Diencephalon (tissue), 1 donor: ENCODE measurements around the gene TMEM131L. TPM values are rescaled to one million over a fixed set of nuclear protein-coding genes. Genes with fewer than 3 reads are reported as not detected.

Experiments used
- total RNA-seq: library from RNA; depleted of rRNA; stranded (reverse); fragments of >200 nt; gene quantifications from one replicate; pipeline ENCODE4 v1.2.3, GENCODE V29; 2014

TMEM131L gene, protein sequence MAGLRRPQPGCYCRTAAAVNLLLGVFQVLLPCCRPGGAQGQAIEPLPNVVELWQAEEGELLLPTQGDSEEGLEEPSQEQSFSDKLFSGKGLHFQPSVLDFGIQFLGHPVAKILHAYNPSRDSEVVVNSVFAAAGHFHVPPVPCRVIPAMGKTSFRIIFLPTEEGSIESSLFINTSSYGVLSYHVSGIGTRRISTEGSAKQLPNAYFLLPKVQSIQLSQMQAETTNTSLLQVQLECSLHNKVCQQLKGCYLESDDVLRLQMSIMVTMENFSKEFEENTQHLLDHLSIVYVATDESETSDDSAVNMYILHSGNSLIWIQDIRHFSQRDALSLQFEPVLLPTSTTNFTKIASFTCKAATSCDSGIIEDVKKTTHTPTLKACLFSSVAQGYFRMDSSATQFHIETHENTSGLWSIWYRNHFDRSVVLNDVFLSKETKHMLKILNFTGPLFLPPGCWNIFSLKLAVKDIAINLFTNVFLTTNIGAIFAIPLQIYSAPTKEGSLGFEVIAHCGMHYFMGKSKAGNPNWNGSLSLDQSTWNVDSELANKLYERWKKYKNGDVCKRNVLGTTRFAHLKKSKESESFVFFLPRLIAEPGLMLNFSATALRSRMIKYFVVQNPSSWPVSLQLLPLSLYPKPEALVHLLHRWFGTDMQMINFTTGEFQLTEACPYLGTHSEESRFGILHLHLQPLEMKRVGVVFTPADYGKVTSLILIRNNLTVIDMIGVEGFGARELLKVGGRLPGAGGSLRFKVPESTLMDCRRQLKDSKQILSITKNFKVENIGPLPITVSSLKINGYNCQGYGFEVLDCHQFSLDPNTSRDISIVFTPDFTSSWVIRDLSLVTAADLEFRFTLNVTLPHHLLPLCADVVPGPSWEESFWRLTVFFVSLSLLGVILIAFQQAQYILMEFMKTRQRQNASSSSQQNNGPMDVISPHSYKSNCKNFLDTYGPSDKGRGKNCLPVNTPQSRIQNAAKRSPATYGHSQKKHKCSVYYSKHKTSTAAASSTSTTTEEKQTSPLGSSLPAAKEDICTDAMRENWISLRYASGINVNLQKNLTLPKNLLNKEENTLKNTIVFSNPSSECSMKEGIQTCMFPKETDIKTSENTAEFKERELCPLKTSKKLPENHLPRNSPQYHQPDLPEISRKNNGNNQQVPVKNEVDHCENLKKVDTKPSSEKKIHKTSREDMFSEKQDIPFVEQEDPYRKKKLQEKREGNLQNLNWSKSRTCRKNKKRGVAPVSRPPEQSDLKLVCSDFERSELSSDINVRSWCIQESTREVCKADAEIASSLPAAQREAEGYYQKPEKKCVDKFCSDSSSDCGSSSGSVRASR (N-terminal part only)
- total RNA-seq, result 27.0 TPM

DNA sequence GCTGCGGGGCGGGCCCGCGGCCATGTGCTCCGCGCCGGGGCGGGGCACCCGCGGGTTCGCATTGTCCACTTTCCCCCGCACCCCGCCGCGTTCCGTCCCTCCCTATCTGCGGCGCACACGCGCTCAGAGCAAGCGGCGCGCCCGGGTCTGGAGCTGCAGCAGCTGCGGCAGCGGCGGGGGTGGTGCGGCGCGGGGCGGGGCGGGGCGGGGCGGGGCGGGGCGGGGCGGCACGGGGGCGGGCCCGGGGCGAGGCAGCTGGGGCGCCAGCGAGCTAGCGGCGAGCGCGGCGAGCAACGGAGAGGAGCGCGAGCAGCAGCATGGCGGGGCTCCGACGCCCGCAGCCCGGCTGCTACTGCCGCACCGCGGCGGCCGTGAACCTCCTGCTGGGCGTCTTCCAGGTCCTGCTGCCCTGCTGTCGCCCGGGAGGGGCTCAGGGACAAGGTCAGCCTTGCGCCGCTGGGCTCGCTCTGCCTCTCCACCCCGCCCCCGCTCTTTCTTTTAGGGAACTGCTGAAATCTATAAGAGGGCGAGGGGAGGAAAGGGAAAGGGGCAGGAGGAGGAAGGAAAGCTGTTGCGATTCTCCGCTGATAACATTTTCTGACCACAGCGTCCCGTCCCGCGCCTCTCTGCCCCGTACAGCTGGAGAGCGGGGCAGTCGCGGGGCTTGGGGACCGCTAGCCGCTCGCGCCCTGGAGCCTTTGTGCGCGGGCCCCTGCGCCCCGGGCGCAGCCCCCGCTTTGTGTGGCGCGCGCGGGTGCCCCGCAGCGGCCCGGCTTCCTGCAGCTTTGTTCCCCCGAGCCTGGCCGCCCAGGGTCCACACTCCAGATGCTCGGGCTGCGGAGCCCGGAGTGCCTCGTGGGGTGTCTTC is at the start of gene TMEM131L:
Gene TMEM131L (plus strand): TSS at position 280 of the 868 bp plus-strand sequence. CDS start 38 bp downstream, at position 318.

DNA sequence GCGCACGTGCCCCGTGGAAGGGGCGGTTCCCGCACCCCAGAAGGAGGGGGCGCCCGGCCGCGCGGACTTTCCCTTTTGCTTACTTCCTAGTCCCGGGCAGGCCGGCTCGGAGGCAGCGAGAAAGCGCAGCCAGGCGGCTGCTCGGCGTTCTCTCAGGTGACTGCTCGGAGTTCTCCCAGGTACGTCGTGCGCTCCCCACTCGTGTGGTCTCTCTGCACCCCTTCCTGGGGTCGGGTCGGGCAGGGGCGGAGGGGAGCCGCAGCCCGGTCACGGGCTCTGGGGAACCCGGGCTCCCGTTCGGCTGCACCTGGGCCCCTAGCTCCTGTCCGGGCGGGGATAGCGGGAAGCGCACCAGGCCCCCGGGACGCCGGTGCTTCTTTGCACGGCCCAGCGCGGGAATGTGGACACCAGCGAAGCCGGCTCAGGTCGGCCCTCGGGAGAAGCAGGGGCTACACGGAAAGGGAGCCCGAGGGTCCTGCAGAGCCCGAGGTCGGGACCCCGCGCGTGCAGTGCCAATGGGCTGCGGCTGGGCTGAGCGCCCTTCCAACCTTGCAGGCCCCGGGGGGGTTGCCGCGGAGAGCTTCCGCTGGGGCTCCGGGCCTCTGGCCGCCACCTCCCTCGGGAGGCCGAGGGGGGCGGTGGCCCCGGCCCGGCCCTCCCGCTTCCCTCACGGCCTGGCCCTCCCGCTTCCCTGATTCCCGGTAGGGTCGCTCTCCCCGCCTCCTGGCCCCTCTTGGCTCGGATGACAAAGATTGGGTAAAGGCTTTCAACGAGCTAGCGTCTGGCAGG is 218.2 kb downstream of the TMEM131L start, which contains the start of gene TLR2:
Gene TLR2 (plus strand): TSS at position 99 of the 789 bp plus-strand sequence. CDS start 18,628 bp downstream, outside the sequence.

Other genes starting within 250 kb of the TMEM131L start
- gene MND1, start 121.7 kb upstream of the TMEM131L start, total RNA-seq, result 9.5 TPM
- gene TLR2, start 217.9 kb downstream of the TMEM131L start, total RNA-seq, result 1.6 TPM